Loucy (cell line): ENCODE data around the gene BACH2.

ENCODE experiments used
- H2AFZ ChIP-seq: fragments of 200-600 bp; sonication (generic); 2 replicates; pipeline ENCODE4 v1.6.0; 2016; ENCODE audit warnings: antibody characterized with exemption, mild to moderate bottlenecking, low read length, moderate library complexity
- H3F3A ChIP-seq: fragments of 200-600 bp; 2 replicates; pipeline ENCODE4 v1.6.0; 2016; ENCODE audit warnings: antibody characterized with exemption, low read depth, mild to moderate bottlenecking
- H3K27me3 ChIP-seq: fragments of 200-600 bp; sonication (generic); 2 replicates; pipeline ENCODE4 v1.6.1; 2014; ENCODE audit warnings: low read length, mild to moderate bottlenecking; ENCODE audit not compliant: insufficient read depth, poor library complexity, severe bottlenecking
- H3K36me3 ChIP-seq: fragments of 200-600 bp; sonication (generic); 2 replicates; pipeline ENCODE4 v1.6.1; 2016; ENCODE audit warnings: low read length; ENCODE audit not compliant: insufficient read depth
- H3K4me1 ChIP-seq: fragments of 200-600 bp; sonication (generic); 2 replicates; pipeline ENCODE4 v1.5.1; 2014; ENCODE audit warnings: low read length, mild to moderate bottlenecking; ENCODE audit not compliant: insufficient read depth, poor library complexity, severe bottlenecking
- H3K4me2 ChIP-seq: fragments of 200-600 bp; sonication (generic); 2 replicates; pipeline ENCODE4 v1.6.0; 2014; ENCODE audit warnings: antibody characterized with exemption, low read length, low read depth, mild to moderate bottlenecking; ENCODE audit not compliant: poor library complexity, severe bottlenecking
- H3K4me3 ChIP-seq: fragments of 200-600 bp; sonication (generic); 2 replicates; pipeline ENCODE4 v1.5.1; 2014; ENCODE audit warnings: low read length, mild to moderate bottlenecking, mixed read lengths; ENCODE audit not compliant: poor library complexity, severe bottlenecking
- H3K79me2 ChIP-seq: fragments of 200-600 bp; sonication (generic); 2 replicates; pipeline ENCODE4 v1.6.1; 2014; ENCODE audit warnings: low read length; ENCODE audit not compliant: insufficient read depth
- H3K9ac ChIP-seq: fragments of 200-600 bp; sonication (generic); 2 replicates; pipeline ENCODE4 v1.6.0; 2014; ENCODE audit warnings: mild to moderate bottlenecking, low read depth, low read length, moderate library complexity; ENCODE audit not compliant: poor library complexity, severe bottlenecking
- H3K9me2 ChIP-seq: fragments of 200-600 bp; sonication (generic); replicated peaks from 2 replicates; pipeline ENCODE4 v1.6.1; 2016; ENCODE audit warnings: low read depth, low read length, mixed read lengths
- H3K9me3 ChIP-seq: fragments of 200-600 bp; sonication (generic); 2 replicates; pipeline ENCODE4 v1.6.1; 2014; ENCODE audit warnings: mild to moderate bottlenecking, antibody characterized with exemption, low read length, low read depth; ENCODE audit not compliant: insufficient read depth
- H4K20me1 ChIP-seq: fragments of 200-600 bp; sonication (generic); 2 replicates; pipeline ENCODE4 v1.6.0; 2014; ENCODE audit warnings: antibody characterized with exemption, low read length, mild to moderate bottlenecking; ENCODE audit not compliant: insufficient read depth, poor library complexity, severe bottlenecking
- CTCF ChIP-seq: fragments of 200-600 bp; sonication (generic); conservative IDR thresholded peaks from 2 replicates; pipeline ENCODE4 v1.5.1; 2014; ENCODE audit warnings: mild to moderate bottlenecking, antibody characterized with exemption, low read length
- EZH2phosphoT487 ChIP-seq: fragments of 200-600 bp; IDR thresholded peaks from 2 replicates; pipeline ENCODE4 v1.6.1; 2018; ENCODE audit warnings: antibody characterized with exemption, mild to moderate bottlenecking, moderate library complexity, borderline replicate concordance

Gene BACH2

GRCh38 chr6:90272895-90273294 is 23.7 kb downstream of the BACH2 start:
- TF ChIP-seq CTCF (no peak), EZH2phosphoT487 (no peak)
- no peaks in the 10 kb centered on the region for H3K27me3 ChIP-seq
- no peaks in the 10 kb centered on the region; the same call in 1 of the 2 replicates for H3K9me3 ChIP-seq
- no peaks in the 10 kb centered on the region for H4K20me1 ChIP-seq
- H3K9me2 ChIP-seq = no peaks in the 10 kb centered on the region
- peaks cover 81% of the 10 kb centered on the region for H3K79me2 ChIP-seq
- peaks cover 64% of the 10 kb centered on the region for H3K4me1 ChIP-seq
- H3F3A ChIP-seq = no peaks in the 10 kb centered on the region; the same call in 1 of the 2 replicates
- peaks cover 21% of the 10 kb centered on the region for H3K36me3 ChIP-seq
- no peak overlapping the region for H2AFZ ChIP-seq
- H3K9ac ChIP-seq = no peak overlapping the region
- H3K4me3 ChIP-seq = no peak overlapping the region
- H3K4me2 ChIP-seq = peak overlapping the region; percentile 27

- H3K9ac ChIP-seq = no peak overlapping the region
- TF ChIP-seq CTCF (no peak), EZH2phosphoT487 (no peak)
- peaks cover 67% of the 10 kb centered on the region for H3K4me1 ChIP-seq
- peak overlapping the region; percentile 27 for H3K4me2 ChIP-seq
- H3K27me3 ChIP-seq = no peaks in the 10 kb centered on the region
- H3K4me3 ChIP-seq = no peak overlapping the region
- H4K20me1 ChIP-seq = no peaks in the 10 kb centered on the region
- no peaks in the 10 kb centered on the region; the same call in 1 of the 2 replicates for H3F3A ChIP-seq
- H2AFZ ChIP-seq = no peak overlapping the region
- H3K9me3 ChIP-seq = no peaks in the 10 kb centered on the region; the same call in 1 of the 2 replicates
- H3K79me2 ChIP-seq = peaks cover 81% of the 10 kb centered on the region
- peaks cover 25% of the 10 kb centered on the region for H3K36me3 ChIP-seq
- no peaks in the 10 kb centered on the region for H3K9me2 ChIP-seq
Observed at GRCh38 chr6:90271831-90272230, 24.8 kb downstream of the BACH2 start.

DNA sequence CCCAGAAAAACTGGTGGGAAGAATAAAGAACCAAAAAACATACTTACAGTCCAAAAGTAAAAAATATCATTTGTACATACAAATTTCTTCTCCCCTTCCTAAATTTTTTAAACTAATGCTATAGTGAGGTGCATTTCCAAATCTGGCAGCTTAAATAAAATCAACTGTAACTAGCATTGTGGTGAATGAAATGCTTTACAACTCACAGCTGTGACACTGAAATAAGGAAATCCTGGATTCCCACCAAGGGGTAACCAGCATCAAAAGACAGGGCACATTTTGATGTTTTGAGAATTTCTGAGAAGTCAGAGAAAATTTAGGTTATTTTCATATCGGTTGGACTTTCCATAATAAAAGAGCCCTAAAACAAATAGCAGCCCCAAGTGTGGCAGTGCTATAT is 27.3 kb downstream of the BACH2 start:
- Histone ChIP-seq H3K9me2 (no peaks in the 10 kb centered on the region), H3K27me3 (no peaks in the 10 kb centered on the region), H3K9me3 (no peaks in the 10 kb centered on the region; the same call in 1 of the 2 replicates), H3K4me3 (no peak overlapping the region), H3F3A (no peaks in the 10 kb centered on the region; the same call in 1 of the 2 replicates), H4K20me1 (peaks cover 2% of the 10 kb centered on the region), H3K79me2 (peaks cover 90% of the 10 kb centered on the region), H3K4me1 (peaks cover 67% of the 10 kb centered on the region), H3K36me3 (peaks cover 42% of the 10 kb centered on the region), H3K9ac (peak overlapping the region; percentile 22), H3K4me2 (peak overlapping the region; percentile 15), H2AFZ (no peak overlapping the region)
- no peak for TF ChIP-seq EZH2phosphoT487
- no peak for TF ChIP-seq CTCF
